HTERT RPE-1 (cell line): ENCODE measurements around the gene KLHL3.
"Not testable (repeated sequence)": the region's sequence is repeated elsewhere in the genome, so short reads cannot be mapped to it uniquely, and the experiment has no call there.

Source experiments
- in situ Hi-C: fragments of 300-500 bp; cut with MboI; formaldehyde crosslinking; loops from 4 replicates; pipeline ENCODE4 v1.14.3; 2020; ENCODE audit warnings: low sequenced_read_pairs

The KLHL3 gene, protein sequence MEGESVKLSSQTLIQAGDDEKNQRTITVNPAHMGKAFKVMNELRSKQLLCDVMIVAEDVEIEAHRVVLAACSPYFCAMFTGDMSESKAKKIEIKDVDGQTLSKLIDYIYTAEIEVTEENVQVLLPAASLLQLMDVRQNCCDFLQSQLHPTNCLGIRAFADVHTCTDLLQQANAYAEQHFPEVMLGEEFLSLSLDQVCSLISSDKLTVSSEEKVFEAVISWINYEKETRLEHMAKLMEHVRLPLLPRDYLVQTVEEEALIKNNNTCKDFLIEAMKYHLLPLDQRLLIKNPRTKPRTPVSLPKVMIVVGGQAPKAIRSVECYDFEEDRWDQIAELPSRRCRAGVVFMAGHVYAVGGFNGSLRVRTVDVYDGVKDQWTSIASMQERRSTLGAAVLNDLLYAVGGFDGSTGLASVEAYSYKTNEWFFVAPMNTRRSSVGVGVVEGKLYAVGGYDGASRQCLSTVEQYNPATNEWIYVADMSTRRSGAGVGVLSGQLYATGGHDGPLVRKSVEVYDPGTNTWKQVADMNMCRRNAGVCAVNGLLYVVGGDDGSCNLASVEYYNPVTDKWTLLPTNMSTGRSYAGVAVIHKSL

DNA sequence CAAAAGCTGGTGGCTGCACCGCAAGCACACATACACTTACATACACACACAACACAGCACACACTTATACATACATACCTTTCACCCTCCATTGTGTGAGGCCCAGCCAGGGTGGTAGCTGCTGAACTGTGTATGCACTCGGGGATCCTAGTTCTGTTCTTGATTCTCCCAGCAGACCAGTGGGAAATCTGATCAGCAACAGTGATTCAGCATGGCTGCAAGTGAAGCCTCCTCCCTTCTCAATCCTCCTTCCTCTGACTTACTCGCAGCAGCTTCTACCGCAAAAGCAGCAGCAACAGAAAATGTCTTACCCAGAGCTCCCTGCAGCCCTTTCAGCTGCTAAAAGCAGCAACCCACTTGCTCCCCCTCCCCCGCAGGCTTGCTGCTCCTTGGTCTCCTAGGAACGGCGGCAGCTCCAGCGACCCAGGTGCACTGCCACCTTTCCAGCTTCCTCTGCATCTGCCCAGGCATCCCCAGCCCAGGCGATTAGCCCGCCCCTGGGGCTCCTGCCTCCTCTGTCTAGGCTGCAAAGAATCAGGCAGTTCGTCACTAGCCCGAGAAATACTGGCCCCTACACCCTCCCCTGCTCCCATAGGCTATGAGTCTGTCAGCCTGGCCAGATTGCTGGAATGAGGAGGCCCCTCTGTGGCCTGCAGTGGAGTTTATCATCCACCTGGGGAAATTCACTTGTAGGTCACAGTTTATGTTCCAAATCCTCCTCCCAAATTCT, at the start of gene KLHL3:
TSS of gene KLHL3 (minus strand) at position 535 of the 730 bp plus-strand sequence. CDS start at position 92, 443 bp downstream.
- in situ Hi-C loops, result no loop called here

DNA sequence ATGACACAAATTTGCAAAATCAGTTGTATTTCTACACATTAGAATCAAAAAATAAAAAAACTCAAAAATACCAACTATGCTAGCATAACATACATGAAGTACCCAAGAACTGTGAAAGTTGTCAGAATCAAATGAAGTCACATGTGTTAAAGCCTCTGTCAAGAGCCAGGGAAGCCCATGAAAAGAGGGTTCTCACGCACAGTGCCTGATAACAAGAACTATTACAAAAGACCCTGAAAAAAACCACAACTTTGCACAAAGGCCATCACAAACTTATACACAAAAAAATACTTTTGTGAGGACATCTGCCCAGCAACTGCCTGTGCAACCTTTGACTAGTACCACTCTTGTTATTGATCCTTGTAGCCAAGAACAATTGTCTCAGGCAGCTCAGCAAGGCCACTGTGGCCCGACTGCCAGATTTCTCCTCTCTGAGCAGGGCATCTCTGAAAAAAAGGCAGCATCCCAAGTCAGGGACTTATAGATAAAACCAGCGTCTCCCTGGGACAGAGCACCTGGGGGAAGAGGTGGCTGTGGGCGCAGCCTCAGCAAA, 47.2 kb upstream of the KLHL3 start:
- in situ Hi-C loops, result no loop called here

DNA sequence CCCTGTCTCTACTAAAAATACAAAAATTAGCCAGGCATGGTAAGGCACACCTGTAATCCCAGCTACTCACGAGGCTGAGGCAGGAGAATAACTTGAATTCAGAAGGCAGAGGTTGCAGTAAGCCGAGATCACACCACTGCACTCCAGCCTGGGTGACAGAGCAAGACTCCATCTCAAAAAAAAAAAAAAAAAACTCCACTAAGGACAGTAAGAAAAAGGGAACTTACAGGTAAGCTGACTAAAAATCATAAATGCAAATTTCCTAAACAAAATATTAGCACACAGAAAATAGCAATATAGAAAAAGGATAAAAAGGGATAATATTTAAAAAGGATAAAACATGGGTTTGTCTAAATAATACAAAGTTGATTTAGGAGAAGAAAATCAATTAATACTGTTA, 46.2 kb upstream of the KLHL3 start:
- in situ Hi-C loops, result no loop called here

DNA sequence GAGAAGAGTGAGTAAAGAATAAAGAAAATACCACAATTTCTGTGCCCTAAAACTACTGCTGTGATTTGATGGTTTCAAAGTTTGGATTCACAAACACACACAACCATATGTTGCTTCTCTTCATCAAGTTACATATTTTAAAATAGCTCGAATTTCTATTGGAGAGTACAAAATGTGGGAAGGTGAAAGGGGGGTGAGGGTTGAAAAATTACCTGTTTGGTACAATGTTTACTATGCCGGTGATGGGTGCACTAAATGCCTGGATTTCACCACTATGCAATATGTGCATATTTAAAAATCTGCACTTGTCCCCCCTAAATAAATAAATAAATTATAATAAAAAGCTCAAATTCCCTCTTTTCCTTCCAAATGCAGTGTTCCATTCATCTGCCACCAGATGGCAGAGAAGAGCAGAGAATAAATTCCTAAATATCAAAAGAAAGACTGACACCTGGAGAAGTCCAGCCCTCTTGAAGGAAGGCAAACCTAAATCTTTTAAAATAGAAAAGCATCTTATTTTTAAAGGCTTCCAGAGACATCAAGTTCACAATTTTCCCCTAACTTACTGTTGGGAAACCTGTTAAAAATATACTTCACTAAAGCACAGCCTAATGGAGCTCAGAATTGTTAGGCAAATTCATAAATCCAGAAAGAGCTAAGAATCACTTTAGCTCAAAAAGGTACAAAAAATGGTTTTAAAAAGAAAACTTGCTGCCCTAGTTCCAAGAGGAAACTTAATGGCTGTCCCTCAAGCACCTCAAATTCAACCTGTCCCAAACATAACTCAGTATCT, 43.1 kb upstream of the KLHL3 start:
- in situ Hi-C loops, result no loop called here

DNA sequence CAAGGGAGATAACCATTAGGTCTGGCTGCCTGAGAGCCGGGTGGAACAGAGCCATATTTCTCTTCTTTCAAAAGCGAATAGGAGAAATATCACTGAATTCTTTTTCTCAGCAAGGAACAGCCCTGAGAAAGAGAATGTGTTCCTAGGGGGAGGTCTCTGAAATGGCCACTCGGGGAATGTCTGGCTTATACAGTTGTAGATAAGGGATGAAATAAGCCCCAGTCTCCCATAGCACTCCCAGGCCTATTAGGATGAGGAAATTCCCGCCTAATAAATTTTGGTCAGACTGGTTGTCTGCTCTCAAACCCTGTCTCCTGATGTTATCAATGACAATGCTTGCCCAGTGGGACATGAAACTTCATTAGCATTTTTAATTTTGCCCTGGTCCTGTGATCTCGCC, 32.0 kb upstream of the KLHL3 start:
- in situ Hi-C loops, result not testable (repeated sequence)

- in situ Hi-C loops, result no loop called here
Observed at GRCh38 chr5:137761566-137761965, 25.7 kb upstream of the KLHL3 start.

- in situ Hi-C loops, result no loop called here
Observed at GRCh38 chr5:137760719-137761516, 25.0 kb upstream of the KLHL3 start.

GRCh38 chr5:137760294-137760693, 24.4 kb upstream of the KLHL3 start:
- in situ Hi-C loops, result no loop called here

- in situ Hi-C loops, result no loop called here
Observed at GRCh38 chr5:137758715-137759306, 22.9 kb upstream of the KLHL3 start.

GRCh38 chr5:137758121-137758520, 22.2 kb upstream of the KLHL3 start:
- in situ Hi-C loops, result no loop called here

- in situ Hi-C loops, result no loop called here
Observed at GRCh38 chr5:137757634-137758033, 21.7 kb upstream of the KLHL3 start.

GRCh38 chr5:137754961-137755762, 19.3 kb upstream of the KLHL3 start:
- in situ Hi-C loops, result no loop called here

- in situ Hi-C loops, result no loop called here
Observed at GRCh38 chr5:137754188-137754960, 18.5 kb upstream of the KLHL3 start, which contains the start of gene HNRNPA0. Gene HNRNPA0, minus strand, starts transcription at chr5:137754363. Its CDS starts 297 bp downstream, at chr5:137754066.

GRCh38 chr5:137753691-137754187, 17.9 kb upstream of the KLHL3 start:
- in situ Hi-C loops, result no loop called here

DNA sequence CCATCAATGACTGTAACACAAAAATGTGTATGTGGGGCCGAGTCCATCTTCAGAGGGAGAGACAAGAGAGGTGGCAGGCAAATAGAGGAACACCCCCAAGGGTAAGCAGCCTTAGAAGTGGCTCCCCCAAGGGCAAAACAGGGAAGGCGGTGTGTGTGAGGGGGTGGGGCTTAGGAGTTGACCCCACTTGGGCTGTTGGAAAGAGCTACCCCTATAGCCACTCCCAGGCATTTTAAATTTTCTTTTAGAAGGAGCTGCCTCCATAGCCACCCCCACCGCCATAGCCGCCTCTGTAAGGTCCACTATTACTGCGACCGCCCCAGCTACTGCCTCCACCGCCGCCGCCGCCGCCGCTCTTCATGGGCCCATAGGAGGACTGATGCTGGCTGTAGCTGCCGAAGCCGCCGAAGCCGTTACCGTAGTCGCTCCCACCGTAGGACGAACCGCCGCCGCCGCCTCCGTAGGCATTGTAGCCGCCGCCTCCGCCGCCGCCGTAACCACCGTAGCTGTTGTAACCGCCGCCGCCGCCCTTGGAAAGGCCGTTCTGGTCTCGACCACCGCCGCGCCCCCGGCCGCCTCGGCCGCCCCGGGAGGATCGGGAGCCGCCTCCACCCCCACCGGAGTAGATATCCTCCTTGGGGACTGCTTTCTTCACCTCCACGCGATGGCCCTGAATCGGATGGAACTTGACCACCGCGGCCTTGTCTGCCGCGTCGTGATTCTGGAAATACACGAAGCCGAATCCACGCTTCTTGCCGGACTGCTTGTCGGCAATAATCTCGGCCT, 17.2 kb upstream of the KLHL3 start:
- in situ Hi-C loops, result no loop called here

- in situ Hi-C loops, result no loop called here
Observed at GRCh38 chr5:137751869-137752491, 16.1 kb upstream of the KLHL3 start.
